Measurements from ENCODE around the gene TAC4.

Gene TAC4

DNA sequence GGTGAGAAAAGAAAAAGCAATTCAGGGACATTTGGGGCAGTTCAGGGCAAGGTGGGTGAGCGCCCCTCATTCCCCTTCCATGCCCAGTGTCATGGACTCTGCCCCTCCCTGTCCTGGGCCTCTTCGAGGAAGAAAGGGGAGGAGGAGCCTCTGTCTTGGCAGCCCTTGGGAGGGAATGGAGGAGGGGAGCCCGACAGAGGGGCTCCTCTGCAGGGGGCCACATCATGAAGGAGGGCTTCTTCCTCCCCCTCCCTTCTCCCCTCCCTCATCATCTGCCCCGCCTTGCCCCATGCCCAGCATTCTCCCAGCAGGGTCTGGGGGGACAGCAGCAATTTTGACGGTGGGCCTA is 33.2 kb upstream of the TAC4 start:
- TF ChIP-seq, protein P1, sequence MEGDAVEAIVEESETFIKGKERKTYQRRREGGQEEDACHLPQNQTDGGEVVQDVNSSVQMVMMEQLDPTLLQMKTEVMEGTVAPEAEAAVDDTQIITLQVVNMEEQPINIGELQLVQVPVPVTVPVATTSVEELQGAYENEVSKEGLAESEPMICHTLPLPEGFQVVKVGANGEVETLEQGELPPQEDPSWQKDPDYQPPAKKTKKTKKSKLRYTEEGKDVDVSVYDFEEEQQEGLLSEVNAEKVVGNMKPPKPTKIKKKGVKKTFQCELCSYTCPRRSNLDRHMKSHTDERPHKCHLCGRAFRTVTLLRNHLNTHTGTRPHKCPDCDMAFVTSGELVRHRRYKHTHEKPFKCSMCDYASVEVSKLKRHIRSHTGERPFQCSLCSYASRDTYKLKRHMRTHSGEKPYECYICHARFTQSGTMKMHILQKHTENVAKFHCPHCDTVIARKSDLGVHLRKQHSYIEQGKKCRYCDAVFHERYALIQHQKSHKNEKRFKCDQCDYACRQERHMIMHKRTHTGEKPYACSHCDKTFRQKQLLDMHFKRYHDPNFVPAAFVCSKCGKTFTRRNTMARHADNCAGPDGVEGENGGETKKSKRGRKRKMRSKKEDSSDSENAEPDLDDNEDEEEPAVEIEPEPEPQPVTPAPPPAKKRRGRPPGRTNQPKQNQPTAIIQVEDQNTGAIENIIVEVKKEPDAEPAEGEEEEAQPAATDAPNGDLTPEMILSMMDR (conservative IDR thresholded peaks at IDR 0.05): no peak
- no peak overlapping the region; the same call in 1 of the 2 replicates for H3K27ac ChIP-seq

DNA sequence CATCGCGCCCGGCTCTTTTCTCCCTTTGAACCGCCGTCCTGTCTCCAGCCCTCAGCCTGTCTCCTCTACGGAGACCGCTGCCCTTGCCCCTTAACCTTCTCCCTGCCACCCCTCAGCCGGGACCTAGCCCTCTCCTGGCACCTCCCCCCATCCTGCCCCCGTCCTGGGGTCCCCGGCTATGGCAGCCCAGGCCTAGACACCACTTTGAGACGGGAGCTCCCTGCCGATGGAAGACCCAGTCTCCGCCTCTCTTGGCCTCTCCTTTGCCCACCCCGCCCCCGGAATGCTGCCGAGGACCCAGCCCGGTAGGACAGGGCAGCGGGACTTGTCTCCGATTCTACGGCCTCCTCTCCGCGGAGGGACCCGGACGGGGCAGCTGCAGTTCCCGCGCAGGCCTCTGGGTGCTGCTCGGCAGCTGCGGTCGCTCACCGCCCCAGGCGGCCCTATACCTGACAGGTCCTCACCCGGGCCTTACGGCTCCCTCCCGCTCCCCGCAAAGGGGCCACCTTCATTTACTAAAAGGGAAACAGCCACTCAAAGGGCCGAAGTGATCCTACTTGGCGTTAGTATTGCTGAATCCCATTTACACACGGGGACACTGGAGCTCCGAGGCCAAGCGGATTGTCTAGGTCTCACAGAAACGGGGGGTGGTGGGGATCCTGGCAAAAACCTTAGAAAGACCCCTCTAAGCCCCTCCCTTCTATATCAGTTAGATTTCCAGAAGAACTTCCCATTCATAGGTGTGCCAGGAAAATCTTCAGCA is 32.6 kb upstream of the TAC4 start:
- TF ChIP-seq, protein P1 (conservative IDR thresholded peaks at IDR 0.05): peak; percentile 99
- no peak overlapping the region; the same call in 1 of the 2 replicates for H3K27ac ChIP-seq

DNA sequence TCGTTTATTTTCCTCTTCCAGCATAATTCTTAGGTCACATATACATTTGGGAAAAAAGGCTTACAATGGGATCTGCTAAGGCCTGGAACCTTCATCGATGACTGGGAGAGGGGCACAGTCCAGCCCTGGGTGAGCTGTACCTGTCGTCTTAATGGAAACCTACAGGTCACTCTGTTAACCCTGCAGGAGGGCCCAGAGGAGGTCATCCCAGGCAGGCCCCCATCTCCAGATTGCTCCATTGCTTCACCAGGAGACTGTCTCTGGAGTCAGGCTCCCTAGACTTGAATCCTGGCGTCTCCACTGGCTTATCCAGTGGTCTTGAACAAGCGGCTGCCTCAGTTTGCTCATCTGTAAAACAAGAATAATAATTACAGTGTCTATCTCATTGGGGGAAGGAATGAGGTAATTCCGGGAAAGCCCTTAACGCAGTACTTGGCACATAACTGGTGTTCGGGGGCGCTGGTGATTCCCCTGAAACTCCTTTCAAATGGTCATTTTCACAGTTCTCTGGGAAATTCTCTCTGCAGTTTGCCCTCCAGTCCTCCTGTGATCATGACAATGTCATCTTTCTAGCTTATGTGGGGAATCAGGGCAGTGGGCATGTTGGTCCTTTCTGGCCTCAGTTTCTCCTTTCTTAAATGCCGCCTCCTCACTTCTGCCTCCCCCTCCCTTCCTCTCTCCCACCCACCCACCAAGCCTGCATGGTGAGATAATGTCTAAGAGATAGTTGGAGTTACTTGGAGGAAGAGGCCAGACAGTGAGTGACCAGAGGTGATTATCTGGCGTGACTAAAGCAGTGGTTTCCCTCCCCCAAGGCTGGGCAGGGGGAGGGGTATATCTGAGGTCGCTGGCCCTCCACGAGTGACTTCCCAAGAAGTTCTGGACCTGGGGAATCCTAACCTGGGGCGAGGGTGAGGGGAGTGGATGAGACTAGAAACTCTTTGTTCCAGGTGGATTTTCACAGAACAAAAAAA is 31.3 kb upstream of the TAC4 start:
- H3K27ac ChIP-seq: no peak overlapping the region
- TF ChIP-seq, protein P1 (conservative IDR thresholded peaks at IDR 0.05): no peak

DNA sequence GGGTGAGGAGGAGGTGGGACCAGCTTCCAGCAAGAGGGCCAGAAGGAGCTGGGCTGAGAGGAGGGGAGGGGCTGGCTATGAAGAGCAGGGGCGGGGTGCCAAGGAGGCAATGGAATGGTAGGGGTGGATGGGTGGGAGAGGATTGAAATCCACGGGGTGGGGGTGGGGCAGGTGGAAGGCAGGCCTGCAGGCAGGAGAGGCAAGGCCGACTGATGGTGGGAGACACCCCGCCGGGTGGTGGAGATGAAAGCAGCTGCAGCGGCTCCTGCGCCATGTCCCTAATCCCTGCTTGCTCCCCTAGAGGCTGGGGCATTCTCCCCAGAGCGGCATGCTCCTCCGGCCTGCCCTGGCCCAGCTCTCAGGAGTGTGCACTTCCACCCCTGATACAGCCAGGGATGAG is 27.8 kb upstream of the TAC4 start:
- no peak overlapping the region for H3K27ac ChIP-seq

DNA sequence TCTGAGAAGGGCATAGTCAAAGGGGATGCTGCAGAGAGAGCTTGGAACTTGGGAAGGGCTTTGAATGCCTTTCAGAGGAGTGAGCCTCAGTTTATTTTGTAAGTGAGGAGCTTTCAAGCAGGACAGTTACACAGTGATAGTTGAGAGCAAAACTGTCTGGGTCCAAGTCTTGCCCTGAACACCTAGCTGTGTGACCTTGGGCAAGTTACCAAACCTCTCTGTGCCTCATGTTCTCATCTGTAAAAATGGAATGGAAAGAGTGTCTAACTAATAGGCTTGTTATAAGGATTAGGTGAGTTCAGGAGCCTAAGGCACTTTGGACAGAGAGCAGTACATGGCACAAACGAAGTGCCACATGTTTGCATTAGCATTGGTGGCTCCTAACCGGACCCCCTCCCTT is 27.0 kb upstream of the TAC4 start:
- no peak overlapping the region for H3K27ac ChIP-seq
- TF ChIP-seq, protein P1 (conservative IDR thresholded peaks at IDR 0.05): no peak

More for the DNA sequence above, 27.8 kb upstream of the TAC4 start:
- TF ChIP-seq, protein P1 (conservative IDR thresholded peaks at IDR 0.05): no peak

DNA sequence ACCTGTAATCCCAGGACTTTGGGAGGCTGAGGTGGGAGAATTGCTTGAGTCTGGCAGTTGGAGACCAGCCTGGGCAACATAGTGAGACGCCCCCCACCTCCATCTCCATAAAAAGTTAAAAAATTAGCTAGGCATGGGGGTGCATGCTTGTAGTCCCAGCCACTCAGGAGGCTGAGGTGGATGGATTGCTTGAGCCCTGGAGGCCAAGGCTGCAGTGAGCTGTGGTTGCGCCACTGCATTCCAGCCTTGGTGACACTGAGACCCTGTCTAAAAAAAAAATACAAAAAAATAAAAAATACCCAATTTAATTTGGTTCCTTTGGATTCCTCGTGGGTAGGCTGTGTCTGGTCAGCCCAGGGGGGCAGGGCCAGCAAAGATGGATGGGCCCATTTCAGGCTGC is 26.1 kb upstream of the TAC4 start:
- H3K27ac ChIP-seq: no peak overlapping the region; the same call in 1 of the 2 replicates
- TF ChIP-seq, protein P1 (conservative IDR thresholded peaks at IDR 0.05): no peak

DNA sequence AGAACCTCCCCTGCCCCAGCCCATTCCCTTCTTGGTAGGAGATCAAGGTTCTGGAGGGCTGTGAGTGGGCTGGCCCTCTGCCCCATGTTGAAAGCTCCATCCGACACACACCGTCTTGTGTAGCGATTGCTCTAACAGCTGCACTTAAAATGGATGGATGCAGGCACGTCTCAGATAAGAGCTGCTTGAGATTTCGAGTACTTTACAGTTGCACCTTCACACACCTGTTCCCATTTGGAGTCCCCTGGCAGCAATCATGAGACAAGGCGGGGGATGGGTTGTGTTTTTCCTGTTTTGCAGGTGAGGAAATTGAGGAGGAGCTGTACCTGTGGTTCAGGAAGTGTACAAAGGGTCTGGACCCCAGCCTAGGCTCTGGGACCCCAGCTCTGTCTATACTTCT is 25.6 kb upstream of the TAC4 start:
- H3K27ac ChIP-seq: no peak overlapping the region; the same call in 1 of the 2 replicates
- TF ChIP-seq, protein P1 (conservative IDR thresholded peaks at IDR 0.05): no peak
